GM12864 (cell line): ENCODE results near the gene ECSCR.
"Not testable (repeated sequence)": the region's sequence is repeated elsewhere in the genome, so short reads cannot be mapped to it uniquely, and the experiment has no call there.

Experiments used
- DNase-seq: peaks from one replicate; pipeline ENCODE4 v3.0.0-alpha.2; 2011; ENCODE audit warnings: low read depth
- H3K4me3 ChIP-seq: 2 replicates; pipeline ENCODE4 v1.5.1; 2011; ENCODE audit warnings: mild to moderate bottlenecking, low read depth, low read length, control low read depth
- CTCF ChIP-seq: IDR thresholded peaks from 2 replicates; pipeline ENCODE4 v1.5.1; 2011; ENCODE audit warnings: low read depth, mild to moderate bottlenecking, moderate library complexity, low read length, control low read depth, inconsistent platforms; ENCODE audit errors: missing control alignments

ECSCR gene

GRCh38 chr5:139414581-139415130 lies 47.9 kb downstream of the ECSCR start:
- H3K4me3 ChIP-seq = no peak overlapping the region
- no peak for TF ChIP-seq CTCF
- no peak for DNase-seq

DNA sequence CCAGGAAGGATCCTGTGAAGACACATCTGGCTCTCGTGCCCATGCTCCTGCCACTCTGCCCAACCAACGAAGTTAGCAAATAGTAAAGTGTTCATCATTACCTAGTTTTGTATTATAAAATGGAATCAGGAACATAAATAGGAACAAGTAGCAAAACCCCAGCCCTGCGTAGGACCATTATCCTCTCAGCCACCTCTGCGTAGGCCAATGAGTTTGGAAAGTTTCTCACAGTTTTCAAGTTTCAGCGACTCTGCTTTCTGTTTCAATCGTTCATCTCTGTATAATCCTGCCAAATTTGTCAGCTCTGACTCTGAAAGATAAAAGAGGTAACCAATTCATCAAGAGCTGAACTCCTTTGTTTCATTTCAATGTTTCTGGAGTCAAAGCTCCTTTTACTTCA lies 48.6 kb downstream of the ECSCR start:
- no peak for TF ChIP-seq CTCF
- H3K4me3 ChIP-seq = no peak overlapping the region

GRCh38 chr5:139413153-139413552 lies 49.4 kb downstream of the ECSCR start:
- H3K4me3 ChIP-seq = no peak overlapping the region
- no peak for TF ChIP-seq CTCF
- DNase-seq = no peak

More for the DNA sequence above, 48.6 kb downstream of the ECSCR start:
- no peak for DNase-seq

GRCh38 chr5:139410993-139411828 lies 51.3 kb downstream of the ECSCR start:
- no peak for DNase-seq
- TF ChIP-seq CTCF = no peak
- H3K4me3 ChIP-seq = no peak overlapping the region

- H3K4me3 ChIP-seq = no peak overlapping the region
- no peak for TF ChIP-seq CTCF
- no peak for DNase-seq
These were observed 52.2 kb downstream of the ECSCR start for GRCh38 chr5:139410121-139410992.

- not testable (repeated sequence) for H3K4me3 ChIP-seq, DNase-seq
These were observed 53.4 kb downstream of the ECSCR start for GRCh38 chr5:139409116-139409515.

GRCh38 chr5:139408191-139408590 lies 54.4 kb downstream of the ECSCR start:
- TF ChIP-seq CTCF = no peak
- no peak overlapping the region for H3K4me3 ChIP-seq
- no peak for DNase-seq
